DMS153 (cell line): ENCODE measurements around the gene ENTR1.

ENCODE experiments used
- DNase-seq: peaks from one replicate; lab custom pipeline; 2025; lab: John Stamatoyannopoulos, UW

The ENTR1 gene

DNA sequence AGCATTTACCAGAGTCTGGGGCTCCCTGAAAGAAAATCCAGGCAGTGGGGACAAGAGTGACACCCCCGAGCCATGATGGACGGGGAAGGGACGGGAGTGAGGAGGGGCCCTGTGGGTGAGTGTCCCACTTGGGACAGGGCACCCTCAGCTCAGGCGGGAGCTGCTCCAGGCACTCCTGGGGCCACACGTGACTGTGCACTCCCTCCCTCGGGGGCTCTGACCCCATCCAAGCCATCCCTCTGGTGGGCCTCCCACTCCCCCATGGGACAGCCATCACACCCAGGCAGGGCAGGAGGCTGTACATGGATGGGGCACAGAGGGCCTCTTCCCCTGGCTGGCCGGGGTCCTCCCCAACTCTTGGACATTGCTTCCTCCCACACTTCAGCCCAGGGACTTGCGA lies 34.0 kb downstream of the ENTR1 start:
- DNase-seq, result no peak

GRCh38 chr9:136375096-136375495 lies 35.3 kb downstream of the ENTR1 start:
- no peak for DNase-seq

DNA sequence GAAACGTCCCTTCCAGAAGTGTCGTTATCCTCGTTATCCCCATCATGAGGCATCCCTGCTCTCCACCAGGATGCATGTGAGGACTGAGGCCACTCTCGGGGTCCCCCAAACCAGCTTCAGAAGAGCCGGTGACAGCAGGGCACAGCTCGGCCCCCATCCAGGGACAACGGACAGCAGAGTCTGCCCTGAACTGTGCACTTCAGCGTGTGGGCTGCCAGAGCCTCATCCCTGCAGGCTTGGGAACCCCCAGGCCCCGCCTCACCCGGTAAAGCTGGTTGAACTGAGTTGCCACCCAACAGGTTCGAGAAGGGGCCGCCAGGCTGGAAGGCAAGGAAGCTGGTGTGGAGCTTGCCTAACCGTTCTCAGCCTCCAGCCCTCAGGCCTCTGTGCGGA lies 36.2 kb downstream of the ENTR1 start:
- no peak for DNase-seq

DNA sequence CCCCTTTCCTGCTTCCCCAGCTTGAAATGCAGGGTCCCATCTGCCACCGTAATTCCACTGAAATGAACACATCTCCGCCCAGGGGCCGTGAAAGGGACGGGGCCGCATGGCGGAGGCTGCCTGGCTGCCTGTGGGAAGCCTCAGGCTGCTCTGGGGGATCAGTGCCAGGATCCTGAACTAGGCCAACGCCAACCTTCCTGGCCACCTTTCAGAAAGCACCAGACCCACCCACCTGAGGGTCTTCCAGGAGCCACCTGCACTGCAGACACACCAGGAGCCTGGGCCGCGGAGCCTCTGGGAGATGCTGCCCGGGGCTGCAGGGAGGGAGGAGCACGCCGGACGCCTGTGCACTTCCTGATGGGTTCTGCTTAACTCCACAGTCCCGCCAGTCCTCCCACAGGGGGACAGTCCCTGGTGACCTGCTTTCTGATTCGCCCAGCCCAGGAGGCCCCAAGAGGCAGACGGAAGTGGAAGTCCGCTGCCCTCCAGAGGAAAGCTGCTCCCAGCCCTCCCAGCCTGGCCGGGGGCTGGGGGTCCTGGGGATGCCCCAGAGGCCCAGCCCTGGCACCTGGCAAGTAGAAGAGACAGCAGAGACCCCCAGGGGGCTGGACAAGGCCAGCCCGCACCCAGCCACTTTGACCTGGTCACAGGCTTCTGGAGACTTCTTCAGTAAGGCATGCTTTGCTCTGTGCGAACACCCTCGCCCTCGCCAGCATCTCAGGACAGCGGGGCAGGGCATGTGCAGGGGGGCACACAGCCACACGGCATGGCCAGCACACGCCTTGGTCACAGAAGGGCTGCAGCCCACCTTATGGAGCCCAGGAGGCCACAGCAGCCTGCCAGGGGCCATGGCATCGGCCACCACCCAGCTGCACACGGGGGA lies 36.9 kb downstream of the ENTR1 start, which contains the start of gene CARD9:
Gene CARD9 (minus strand): TSS at position 370 of the 883 bp plus-strand sequence. CDS start 1,591 bp downstream, outside the sequence.
- DNase-seq, result no peak

- DNase-seq, result no peak
Measured at GRCh38 chr9:136372561-136373299, 37.7 kb downstream of the ENTR1 start.

DNA sequence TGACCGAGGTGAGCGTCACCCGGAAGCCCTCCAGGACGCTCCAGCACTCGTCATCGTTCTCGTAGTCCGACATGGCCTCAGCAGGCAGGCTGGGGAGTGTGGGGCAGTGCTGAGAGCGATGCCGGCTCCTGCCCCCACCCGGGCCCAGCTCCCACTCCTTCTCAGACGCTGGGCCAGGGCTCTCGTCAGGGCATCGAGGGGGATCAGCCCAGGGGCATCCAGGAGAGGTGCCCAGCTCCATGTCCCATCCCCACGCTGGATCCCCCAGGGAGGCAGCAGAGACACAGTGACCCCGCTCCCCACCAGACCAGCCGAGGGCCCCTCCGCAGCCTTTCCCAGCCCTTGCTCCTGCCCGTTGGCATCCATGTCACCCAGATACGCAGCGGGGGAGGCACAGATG lies 38.4 kb downstream of the ENTR1 start:
- no peak for DNase-seq

DNA sequence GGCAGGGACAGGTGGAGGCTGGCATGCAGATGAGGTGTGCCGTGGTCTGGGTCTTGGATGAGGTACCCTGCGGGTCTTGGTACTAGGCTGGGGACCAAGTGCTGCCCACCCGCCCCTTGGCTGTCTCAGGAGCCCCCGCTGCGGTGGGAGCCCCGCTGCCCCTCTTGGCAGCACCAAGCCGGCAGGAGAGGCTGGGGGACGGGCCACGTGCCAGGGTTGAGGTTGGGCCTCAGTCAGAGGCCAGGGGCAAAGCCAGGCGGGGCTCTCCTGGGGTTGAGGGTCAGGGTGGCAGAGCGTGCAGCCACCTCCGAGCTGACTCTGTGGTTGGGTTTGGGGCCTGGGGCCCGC lies 38.9 kb downstream of the ENTR1 start:
- DNase-seq, result no peak

DNA sequence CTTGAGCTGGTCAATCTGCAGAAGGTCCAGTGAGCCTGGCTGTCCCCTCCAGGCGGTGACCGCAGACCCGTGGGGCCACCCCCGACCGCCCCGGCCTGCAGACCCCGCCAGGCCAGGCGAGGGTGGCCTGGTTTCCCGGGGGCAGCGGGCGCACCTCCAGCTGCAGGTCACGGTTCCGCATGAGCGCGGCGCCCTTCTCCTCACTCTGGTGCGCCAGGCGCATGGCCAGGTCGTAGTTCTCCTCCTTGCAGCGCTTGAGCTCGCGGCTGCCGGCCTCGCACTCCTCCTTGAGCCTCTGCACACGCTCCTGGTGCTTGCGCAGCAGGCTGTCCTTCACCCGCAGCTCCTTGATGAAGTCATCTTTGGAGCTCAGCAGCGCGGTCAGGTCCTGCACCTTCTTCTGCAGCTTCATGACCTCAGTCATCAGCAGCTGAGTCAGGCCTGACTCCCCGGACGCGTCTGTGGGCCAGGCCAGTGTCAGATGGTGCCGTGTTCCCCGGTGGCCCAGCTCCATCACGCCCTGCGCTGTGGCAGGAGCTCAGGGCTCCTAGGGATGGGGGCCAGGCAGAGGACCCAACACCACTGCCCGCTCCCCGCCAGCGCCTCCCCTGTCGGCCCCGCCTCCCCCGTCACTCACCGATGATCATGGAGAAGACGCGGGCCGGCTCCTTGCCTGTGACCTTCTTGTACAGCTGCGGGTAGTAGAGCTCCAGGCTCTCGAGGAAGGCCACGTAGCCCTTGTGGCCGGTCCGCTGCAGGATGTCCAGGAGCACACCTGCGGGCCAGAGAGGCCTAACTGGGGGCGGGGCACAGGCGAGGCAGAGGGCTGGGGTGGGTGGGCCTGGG lies 39.5 kb downstream of the ENTR1 start:
- no peak for DNase-seq

GRCh38 chr9:136370037-136370436 lies 40.4 kb downstream of the ENTR1 start:
- DNase-seq, result no peak

GRCh38 chr9:136368190-136368589 lies 42.2 kb downstream of the ENTR1 start:
- no peak for DNase-seq

- no peak for DNase-seq
Measured at GRCh38 chr9:136367296-136368145, 42.9 kb downstream of the ENTR1 start.

DNA sequence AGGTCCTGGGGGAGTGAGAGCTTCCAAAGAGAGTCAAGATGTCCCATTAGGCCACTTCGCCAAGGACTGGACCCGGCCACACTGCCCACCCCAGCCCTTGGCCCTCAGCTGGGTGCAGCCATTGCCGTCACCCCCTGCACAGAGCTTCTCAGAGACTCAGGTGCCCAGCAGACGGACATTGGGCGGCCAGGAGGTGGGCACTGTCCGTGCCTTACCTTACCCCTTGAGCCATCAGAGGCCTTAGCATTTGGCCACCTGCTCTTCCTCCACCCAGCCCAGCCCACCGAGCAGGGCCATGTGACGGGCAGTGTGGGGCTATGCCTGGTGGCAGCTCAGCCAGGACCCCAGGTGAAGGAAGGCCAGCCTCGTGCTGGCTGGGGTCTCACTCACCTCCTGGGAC lies 43.6 kb downstream of the ENTR1 start:
- no peak for DNase-seq

GRCh38 chr9:136365775-136366222 lies 44.6 kb downstream of the ENTR1 start:
- DNase-seq, result no peak

GRCh38 chr9:136364942-136365774 lies 45.3 kb downstream of the ENTR1 start:
- no peak for DNase-seq

DNA sequence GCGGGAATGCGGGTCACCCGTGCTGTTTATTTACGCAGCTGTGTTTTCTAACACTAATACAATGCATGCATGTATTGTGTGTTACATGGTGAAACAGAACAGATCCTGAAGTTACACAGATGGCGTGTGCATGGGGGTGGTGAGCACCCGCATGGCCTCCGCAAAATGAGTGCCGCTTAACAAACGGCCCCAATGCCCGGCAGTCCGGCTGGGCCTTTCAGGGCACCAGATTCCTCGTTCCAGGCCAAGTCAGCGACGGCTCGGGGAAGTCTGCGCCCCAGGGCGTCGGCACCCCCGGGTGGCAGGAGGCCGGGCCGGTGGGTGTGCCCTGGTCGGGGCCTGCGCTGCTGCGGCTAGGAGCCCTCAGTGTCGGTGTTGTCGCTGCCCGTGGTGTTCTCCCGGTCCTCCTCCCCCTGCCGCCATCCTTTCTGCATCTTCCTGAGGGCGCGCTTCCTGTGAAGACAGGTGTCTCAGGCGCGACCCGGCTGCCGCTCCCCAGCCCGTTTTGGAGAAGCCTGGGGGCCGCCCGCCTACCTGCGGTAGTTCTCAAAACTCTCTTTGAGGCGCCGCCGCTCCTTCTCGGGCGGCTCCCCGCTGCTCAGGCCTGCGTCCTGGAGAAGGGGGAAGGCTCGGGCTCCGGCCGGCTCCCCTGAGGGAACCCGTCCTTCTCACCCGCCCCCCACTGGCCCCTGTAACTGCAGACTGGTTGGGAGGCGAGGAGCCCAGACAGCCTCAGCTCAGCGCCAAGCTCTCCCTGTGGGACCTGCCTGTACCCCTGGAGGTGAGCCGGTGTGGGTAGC lies 46.3 kb downstream of the ENTR1 start:
- peak; percentile 52 for DNase-seq

- DNase-seq, result peak; percentile 82
Measured at GRCh38 chr9:136363106-136363948, 47.1 kb downstream of the ENTR1 start, which contains the start of gene DNLZ. TSS of gene DNLZ (minus strand) at chr9:136363744. CDS start at chr9:136363714, 30 bp downstream.

- DNase-seq, result no peak
Measured at GRCh38 chr9:136362450-136362784, 48.0 kb downstream of the ENTR1 start.

GRCh38 chr9:136361754-136362449 lies 48.5 kb downstream of the ENTR1 start:
- no peak for DNase-seq
